Upper lobe of right lung (tissue), 1 donor: Measurements from ENCODE around the gene ALDH16A1. TPM values are rescaled to one million over a fixed set of nuclear protein-coding genes. Genes with fewer than 3 reads are reported as not detected.

Source experiments
- ATAC-seq: fragments of 200-7000 bp; cut with Tn5 transposase; one replicate; pipeline ENCODE4 v1.9.1; 2020; ENCODE audit warnings: mild to moderate bottlenecking, moderate library complexity
- DNase-seq: peaks from one replicate; pipeline ENCODE4 v3.0.0-alpha.2; 2020
- H3K27ac ChIP-seq: fragments of 200-600 bp; one replicate; pipeline ENCODE4 v1.8.0; 2022
- H3K27me3 ChIP-seq: fragments of 200-600 bp; one replicate; pipeline ENCODE4 v1.8.0; 2022; ENCODE audit warnings: mild to moderate bottlenecking
- H3K36me3 ChIP-seq: fragments of 200-600 bp; one replicate; pipeline ENCODE4 v1.8.0; 2022
- H3K4me1 ChIP-seq: fragments of 200-600 bp; one replicate; pipeline ENCODE4 v1.8.0; 2022
- H3K4me3 ChIP-seq: fragments of 200-600 bp; one replicate; pipeline ENCODE4 v1.8.0; 2022; ENCODE audit warnings: mild to moderate bottlenecking
- H3K9me3 ChIP-seq: fragments of 200-600 bp; one replicate; pipeline ENCODE4 v1.8.0; 2022
- CTCF ChIP-seq: fragments of 200-600 bp; IDR thresholded peaks from one replicate; pipeline ENCODE4 v1.8.0; 2022; ENCODE audit warnings: antibody characterized with exemption
- intact Hi-C: fragments of 100-400 bp; cut with DNase I; formaldehyde crosslinking; loops from one replicate; pipeline ENCODE4 v1.11.0; 2022
- total RNA-seq: library from RNA; stranded (reverse); fragmentation: NEBNext Ultra II Directional; extraction: Animal tissue kit (Norgen Biotek cat#: 25700); gene quantifications from one replicate; pipeline ENCODE4 v1.2.1, GENCODE V29; 2021
- donor health status: DM: no; HTN: yes; CAD: no; lungs with severe emphysema.

Gene ALDH16A1
- total RNA-seq, 1 donor from 2014 or later = 32.3 TPM

GRCh38 chr19:49448432-49448786, 4.6 kb upstream of the ALDH16A1 start:
- peaks cover 10% of the 10 kb centered on the region for H3K4me1 ChIP-seq
- no peak overlapping the region for H3K27ac ChIP-seq
- H3K9me3 ChIP-seq = no peaks in the 10 kb centered on the region
- H3K36me3 ChIP-seq = peaks cover 21% of the 10 kb centered on the region
- intact Hi-C loops = loop anchor here (10.0 kb wide), 1 partner anchor 224 kb away; no protein-coding TSS in a partner anchor
- no peaks in the 10 kb centered on the region for H3K27me3 ChIP-seq
- no peak overlapping the region for H3K4me3 ChIP-seq
- no peak for DNase-seq
- no peak for TF ChIP-seq CTCF
- ATAC-seq = no peak

- no peaks in the 10 kb centered on the region for H3K9me3 ChIP-seq
- no peak overlapping the region for H3K27ac ChIP-seq
- intact Hi-C loops = no loop called here
- DNase-seq = no peak
- peaks cover 11% of the 10 kb centered on the region for H3K4me1 ChIP-seq
- H3K4me3 ChIP-seq = peak overlapping the region; percentile 92
- no peaks in the 10 kb centered on the region for H3K27me3 ChIP-seq
- ATAC-seq = no peak
- no peak for TF ChIP-seq CTCF
- peaks cover 21% of the 10 kb centered on the region for H3K36me3 ChIP-seq
Measured at GRCh38 chr19:49450405-49450804, 2.6 kb upstream of the ALDH16A1 start.

GRCh38 chr19:49451430-49452181, 1.4 kb upstream of the ALDH16A1 start, which contains the start of gene PIH1D1:
TSS of gene PIH1D1 (minus strand) at chr19:49451814. CDS start at chr19:49451574, 240 bp downstream.
- DNase-seq (peak; percentile 96), ATAC-seq (peak; percentile 85)
- Histone ChIP-seq H3K9me3 (no peaks in the 10 kb centered on the region), H3K36me3 (peaks cover 19% of the 10 kb centered on the region), H3K27me3 (no peaks in the 10 kb centered on the region), H3K27ac (peak within 1 kb of the TSS; percentile 95), H3K4me3 (peak within 1 kb of the TSS; percentile 92), H3K4me1 (peaks cover 11% of the 10 kb centered on the region)
- intact Hi-C loops = no loop called here
- no peak for TF ChIP-seq CTCF

GRCh38 chr19:49453757-49454240, 774 bp downstream of the ALDH16A1 start:
- no peak for TF ChIP-seq CTCF
- intact Hi-C loops = no loop called here
- DNase-seq (no peak), ATAC-seq (no peak)
- H3K27ac ChIP-seq = peak overlapping the region; percentile 95
- no peaks in the 10 kb centered on the region for H3K27me3 ChIP-seq
- H3K4me1 ChIP-seq = peaks cover 19% of the 10 kb centered on the region
- peaks cover 7% of the 10 kb centered on the region for H3K36me3 ChIP-seq
- H3K4me3 ChIP-seq = peak overlapping the region; percentile 66
- H3K9me3 ChIP-seq = no peaks in the 10 kb centered on the region

GRCh38 chr19:49455773-49456172, 2.7 kb downstream of the ALDH16A1 start:
- intact Hi-C loops = no loop called here
- peaks cover 11% of the 10 kb centered on the region for H3K36me3 ChIP-seq
- no peaks in the 10 kb centered on the region for H3K9me3 ChIP-seq
- H3K4me1 ChIP-seq = peaks cover 13% of the 10 kb centered on the region
- ATAC-seq (no peak), DNase-seq (no peak)
- H3K4me3 ChIP-seq = no peak overlapping the region
- H3K27me3 ChIP-seq = no peaks in the 10 kb centered on the region
- TF ChIP-seq CTCF = no peak
- H3K27ac ChIP-seq = peak overlapping the region; percentile 56
